Right lobe of liver (tissue), 4 donors: ENCODE data around the gene SLC9B1.

Source experiments
- POLR2A ChIP-seq: fragments of 450-650 bp; IDR thresholded peaks from one replicate; pipeline ENCODE4 v1.6.1; 2017; ENCODE audit warnings: antibody characterized with exemption, mild to moderate bottlenecking
- TF ChIP-seq, protein P1 (sequence below), 4 donors: fragments of 200-600 bp in 3 of 4; fragments of 450-650 bp in 1 of 4; IDR thresholded peaks; one replicate each; pipeline versions ENCODE4 v1.5.1 to v1.8.0; 2016 to 2022; ENCODE audit warnings: antibody characterized with exemption in 4 of 4, mild to moderate bottlenecking in 2 of 4
- donor health status: DM: no; HTN: no; CAD: no.
- donor health status: DM: no; HTN: no; CAD: no.
- donor health status: DM: no; HTN: yes; CAD: no.

DNA sequence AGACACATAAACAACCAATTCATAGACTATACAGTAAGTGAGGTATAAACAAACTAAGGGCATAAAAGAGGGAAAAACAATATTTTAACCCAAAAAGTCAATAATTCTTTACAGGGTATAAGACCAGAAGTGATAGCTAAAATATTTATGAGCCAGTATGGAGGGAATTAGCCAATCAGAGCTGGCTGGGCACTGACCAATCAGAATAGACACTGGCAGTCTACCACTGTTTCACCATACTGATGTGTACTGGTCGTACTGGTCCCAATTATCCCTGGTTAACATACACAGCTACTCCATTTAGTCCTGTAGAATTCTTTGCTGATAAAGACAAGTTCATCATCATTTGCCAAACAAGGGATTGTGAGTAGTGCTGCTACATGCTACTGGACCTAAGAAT, 9.8 kb upstream of the SLC9B1 start:
- TF ChIP-seq, protein P1, sequence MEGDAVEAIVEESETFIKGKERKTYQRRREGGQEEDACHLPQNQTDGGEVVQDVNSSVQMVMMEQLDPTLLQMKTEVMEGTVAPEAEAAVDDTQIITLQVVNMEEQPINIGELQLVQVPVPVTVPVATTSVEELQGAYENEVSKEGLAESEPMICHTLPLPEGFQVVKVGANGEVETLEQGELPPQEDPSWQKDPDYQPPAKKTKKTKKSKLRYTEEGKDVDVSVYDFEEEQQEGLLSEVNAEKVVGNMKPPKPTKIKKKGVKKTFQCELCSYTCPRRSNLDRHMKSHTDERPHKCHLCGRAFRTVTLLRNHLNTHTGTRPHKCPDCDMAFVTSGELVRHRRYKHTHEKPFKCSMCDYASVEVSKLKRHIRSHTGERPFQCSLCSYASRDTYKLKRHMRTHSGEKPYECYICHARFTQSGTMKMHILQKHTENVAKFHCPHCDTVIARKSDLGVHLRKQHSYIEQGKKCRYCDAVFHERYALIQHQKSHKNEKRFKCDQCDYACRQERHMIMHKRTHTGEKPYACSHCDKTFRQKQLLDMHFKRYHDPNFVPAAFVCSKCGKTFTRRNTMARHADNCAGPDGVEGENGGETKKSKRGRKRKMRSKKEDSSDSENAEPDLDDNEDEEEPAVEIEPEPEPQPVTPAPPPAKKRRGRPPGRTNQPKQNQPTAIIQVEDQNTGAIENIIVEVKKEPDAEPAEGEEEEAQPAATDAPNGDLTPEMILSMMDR (IDR thresholded peaks at IDR 0.05): no peak
- no peak for TF ChIP-seq POLR2A
